Anterior cingulate cortex (tissue), 58 donors: ENCODE measurements around the gene POLQ.
"Not testable (repeated sequence)": the region's sequence is repeated elsewhere in the genome, so short reads cannot be mapped to it uniquely, and the experiment has no call there.

Experiments used
- DNase-seq, 58 donors: peaks; one replicate each; lab custom pipeline; 2025; lab: John Stamatoyannopoulos, UW

The POLQ gene

GRCh38 chr3:121515313-121515712, 30.5 kb downstream of the POLQ start:
- DNase-seq: no peak

DNA sequence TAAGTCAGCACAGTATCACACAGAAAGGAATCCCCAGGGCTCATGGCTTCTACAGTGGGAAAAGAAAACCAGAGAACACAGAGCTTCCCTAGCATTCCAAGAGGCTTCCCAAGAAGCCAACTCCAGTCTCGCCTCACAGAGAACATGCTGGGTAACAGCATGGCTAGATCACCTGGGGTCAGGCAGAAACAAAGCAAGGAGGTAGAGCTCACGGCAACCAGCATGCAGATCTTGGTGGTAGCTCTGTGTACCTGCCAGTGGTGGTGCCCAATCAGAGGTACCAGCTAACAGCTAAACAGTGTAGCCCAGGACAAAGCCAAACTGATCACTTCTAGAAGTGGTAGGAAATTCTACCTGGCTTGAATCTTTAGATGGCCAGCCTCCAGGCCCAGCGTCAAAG, 31.3 kb downstream of the POLQ start:
- DNase-seq: no peak

DNA sequence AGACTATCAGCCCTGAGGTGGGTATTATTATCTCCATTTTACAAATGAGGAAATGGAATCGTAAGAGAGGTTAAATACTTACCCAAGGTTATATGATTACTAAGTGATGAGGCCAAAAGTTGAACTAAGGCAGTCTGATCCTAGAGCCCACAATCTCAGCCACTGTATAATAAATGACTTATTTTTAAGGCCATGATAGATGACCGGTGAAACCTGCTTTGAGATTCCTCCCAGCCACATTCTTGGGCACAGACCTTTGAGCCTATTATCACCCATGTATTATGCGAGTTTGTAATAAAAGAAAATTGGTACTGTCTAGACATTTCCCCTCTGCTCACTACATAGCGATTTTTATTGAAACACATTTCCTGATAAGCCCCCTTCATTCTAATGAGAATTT, 37.4 kb downstream of the POLQ start:
- no peak for DNase-seq

- no peak for DNase-seq
These were observed 40.5 kb downstream of the POLQ start for GRCh38 chr3:121505256-121505655.

- no peak for DNase-seq
These were observed 41.2 kb downstream of the POLQ start for GRCh38 chr3:121504618-121505017.

- no peak for DNase-seq
These were observed 49.0 kb downstream of the POLQ start for GRCh38 chr3:121496786-121497185.

- DNase-seq: no peak
These were observed 52.4 kb downstream of the POLQ start for GRCh38 chr3:121493431-121493830.

GRCh38 chr3:121491683-121492320, 54.0 kb downstream of the POLQ start:
- no peak for DNase-seq

DNA sequence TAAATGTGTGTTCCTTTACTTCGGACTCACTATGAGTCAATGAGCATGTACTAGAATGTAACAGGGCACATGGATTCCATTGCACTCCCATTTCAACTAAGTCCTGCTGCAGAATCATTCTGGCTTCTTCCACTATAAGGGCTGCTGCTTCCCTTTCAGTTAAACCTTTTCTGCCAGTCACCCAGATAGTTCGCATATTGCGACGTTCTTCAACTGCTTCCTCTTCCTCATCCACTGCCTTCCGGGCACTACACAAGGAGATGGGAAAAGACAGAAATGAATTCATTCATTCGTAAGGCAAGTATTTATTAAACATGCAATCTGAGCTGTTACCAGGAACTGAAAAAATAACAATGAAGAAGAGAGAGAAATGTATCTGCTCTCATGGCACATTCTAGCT, 55.6 kb downstream of the POLQ start:
- DNase-seq: no peak

- no peak for DNase-seq
These were observed 57.2 kb downstream of the POLQ start for GRCh38 chr3:121488628-121489027.

GRCh38 chr3:121483290-121483689, 62.5 kb downstream of the POLQ start:
- DNase-seq: no peak

- DNase-seq: no peak
These were observed 63.1 kb downstream of the POLQ start for GRCh38 chr3:121482660-121483059.

DNA sequence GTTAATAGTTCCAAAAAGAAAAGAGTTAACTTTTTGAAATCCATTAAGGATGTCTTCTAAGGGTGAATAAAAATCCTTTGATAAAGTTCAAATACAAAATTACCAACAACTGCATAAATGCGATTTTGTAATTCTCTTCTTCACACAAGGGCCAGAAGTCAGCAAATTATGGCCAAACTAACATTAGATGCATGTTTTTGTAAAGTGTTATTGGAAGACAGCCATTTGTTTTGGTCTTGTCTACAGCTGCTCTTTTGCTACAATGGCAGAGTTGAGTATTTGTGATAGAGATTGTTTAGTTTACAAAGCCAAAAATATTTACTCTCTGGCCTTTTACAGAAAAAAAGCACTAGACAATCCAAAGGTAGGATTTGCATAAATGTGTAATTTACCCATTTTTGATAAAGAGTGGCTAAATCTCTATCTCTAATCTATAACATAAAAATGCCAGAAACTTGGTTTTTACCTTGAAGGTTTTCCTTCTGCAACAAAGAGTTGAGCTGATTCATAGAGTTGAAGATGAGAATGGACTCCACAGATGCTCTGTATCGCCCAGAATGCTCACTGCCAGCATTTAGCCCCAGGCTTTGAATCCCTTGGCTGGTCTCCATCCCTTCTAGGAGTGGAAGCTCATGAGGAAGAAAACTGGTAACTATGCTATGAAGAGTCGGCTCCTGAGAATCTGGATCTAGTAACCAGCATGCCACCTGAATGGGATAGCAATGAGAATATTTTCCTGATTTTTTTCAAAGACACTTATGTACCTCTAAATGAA, 64.5 kb downstream of the POLQ start:
- DNase-seq: no peak

DNA sequence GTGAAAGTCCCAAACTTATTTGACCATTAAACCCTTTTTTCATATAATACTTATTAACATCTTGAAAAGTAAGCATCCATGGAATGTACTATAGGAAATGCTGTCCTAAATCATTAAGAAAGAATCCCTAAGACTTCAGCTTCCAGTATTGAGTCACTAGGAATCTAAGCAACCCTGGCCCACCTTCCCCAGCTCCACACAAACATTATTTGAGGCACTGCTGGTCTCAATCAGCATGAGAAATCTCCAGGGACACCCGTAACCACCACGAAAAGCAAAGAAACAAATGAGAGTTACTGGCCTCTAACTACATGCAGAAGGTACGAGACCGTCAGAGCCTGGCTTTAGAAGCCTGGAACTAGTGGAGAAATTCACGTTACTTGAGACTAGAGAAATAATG, 68.2 kb downstream of the POLQ start:
- DNase-seq: no peak

- DNase-seq: no peak
These were observed 72.8 kb downstream of the POLQ start for GRCh38 chr3:121473001-121473400.

- no peak for DNase-seq
These were observed 78.7 kb downstream of the POLQ start for GRCh38 chr3:121467085-121467484.

- DNase-seq: no peak
These were observed 82.0 kb downstream of the POLQ start for GRCh38 chr3:121463745-121464144.

DNA sequence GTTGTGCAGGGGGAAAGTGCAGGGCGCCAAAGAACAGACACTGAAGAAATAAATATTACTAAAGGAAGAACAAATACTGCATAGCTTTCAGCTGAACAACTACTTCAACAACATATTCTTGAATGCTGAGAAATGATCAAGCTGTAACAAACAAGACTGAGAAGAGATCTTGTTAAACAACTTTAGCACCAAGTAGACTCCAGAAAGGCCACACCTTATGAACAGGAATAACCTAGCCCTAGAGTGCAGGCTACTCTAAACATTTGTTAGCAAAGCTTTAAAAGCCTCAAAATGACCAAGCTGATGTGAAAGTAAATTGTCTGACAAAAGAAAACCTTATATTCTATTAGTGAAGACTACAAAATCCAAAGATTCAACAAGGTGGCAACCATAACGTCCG, 83.2 kb downstream of the POLQ start:
- DNase-seq: no peak

- DNase-seq: not testable (repeated sequence)
These were observed 94.0 kb downstream of the POLQ start for GRCh38 chr3:121451752-121452151.

GRCh38 chr3:121443456-121443855, 102.3 kb downstream of the POLQ start:
- DNase-seq: no peak

DNA sequence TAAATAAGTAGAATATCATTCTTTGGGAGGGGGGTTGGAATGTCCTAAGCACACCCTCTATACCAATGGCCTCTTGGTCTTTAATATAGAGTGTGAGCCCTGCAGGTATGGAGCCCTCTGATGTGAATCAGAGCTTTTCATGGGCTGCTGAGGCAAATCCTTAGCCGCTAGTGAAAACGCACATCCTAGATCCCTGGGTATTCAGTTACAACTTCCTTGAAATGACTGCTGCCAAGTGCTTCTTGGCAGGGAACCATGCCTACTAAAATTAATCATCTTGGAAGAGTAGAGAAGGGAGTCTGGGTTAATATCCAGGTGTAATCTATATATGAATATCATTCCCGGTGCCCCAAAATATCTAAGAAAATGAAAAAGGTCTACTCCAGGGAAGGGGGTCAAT, 109.1 kb downstream of the POLQ start:
- no peak for DNase-seq

DNA sequence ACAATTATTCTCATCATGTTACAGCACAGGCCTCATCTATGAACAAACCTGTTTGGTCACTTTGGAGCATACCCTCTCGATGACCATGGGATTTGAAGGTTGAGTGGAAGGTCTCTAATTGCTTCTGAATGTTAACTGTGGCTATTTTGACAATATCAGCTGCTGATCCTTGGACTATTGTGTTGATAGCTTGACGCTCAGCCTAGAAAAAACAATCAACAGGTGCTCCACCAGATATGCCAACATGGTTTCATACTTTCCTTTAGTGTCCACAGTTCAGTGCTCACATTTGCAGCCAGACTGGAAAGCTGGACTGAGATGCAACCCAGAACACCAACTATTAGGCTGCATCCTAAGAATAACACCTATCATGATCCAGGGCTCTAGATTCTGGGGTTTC, 109.7 kb downstream of the POLQ start:
- DNase-seq: no peak
